ENCODE results near the gene ZBTB7B. TPM values are rescaled to one million over a fixed set of nuclear protein-coding genes. Genes with fewer than 3 reads are reported as not detected.

The ZBTB7B gene
- total and polyA plus RNA-seq, 2 donors from 2014 or later = 20.1 to 68.7 TPM

- H3K4me1 ChIP-seq (ENCODE audit: control insufficient read depth in 2 of 3, insufficient read depth in 2 of 3, low read depth in 1 of 3, low read length in 3 of 3) = peaks cover 7 to 24% (median 23%) of the 10 kb centered on the region in 3 donors
- no peak for TF ChIP-seq CTCF (IDR thresholded peaks at IDR 0.05; ENCODE audit: borderline replicate concordance, extremely low read depth, insufficient read depth)
- DNase-seq (peak in 2 of 5 donors; percentile 56 to 70), FAIRE-seq (no peak)
- no peaks in the 10 kb centered on the region for H3K27me3 ChIP-seq (ENCODE audit: control insufficient read depth, insufficient read depth, low read length)
- peaks cover 3 to 34% (median 27%) of the 10 kb centered on the region in 3 donors for H3K36me3 ChIP-seq (ENCODE audit: control insufficient read depth in 2 of 3, insufficient read depth in 3 of 3, low read length in 3 of 3)
- H3K4me3 ChIP-seq (ENCODE audit: low read length in 3 of 3) = no peak overlapping the region
- H3K27ac ChIP-seq (ENCODE audit: low read depth in 2 of 2, low read length in 2 of 2) = peak overlapping the region in 1 of 2 donors; percentile 44
- intact Hi-C loops (cut with DNase I) = no loop called here
- H3K9me3 ChIP-seq (ENCODE audit: control insufficient read depth in 2 of 3, insufficient read depth in 1 of 3, low read length in 3 of 3) = no peaks in the 10 kb centered on the region
- H3K9ac ChIP-seq (ENCODE audit: low read length in 3 of 3) = peak overlapping the region in 1 of 3 donors; percentile 45
Observed at GRCh38 chr1:154968731-154969130, 33.9 kb upstream of the ZBTB7B start.

- no peak overlapping the region for H3K4me3 ChIP-seq (ENCODE audit: low read length in 3 of 3)
- peaks cover 7 to 24% (median 23%) of the 10 kb centered on the region in 3 donors for H3K4me1 ChIP-seq (ENCODE audit: control insufficient read depth in 2 of 3, insufficient read depth in 2 of 3, low read depth in 1 of 3, low read length in 3 of 3)
- FAIRE-seq (no peak), DNase-seq (peak in 1 of 5 donors; percentile 58)
- TF ChIP-seq CTCF (IDR thresholded peaks at IDR 0.05; ENCODE audit: borderline replicate concordance, extremely low read depth, insufficient read depth) = no peak
- H3K27me3 ChIP-seq (ENCODE audit: control insufficient read depth, insufficient read depth, low read length) = no peaks in the 10 kb centered on the region
- H3K9ac ChIP-seq (ENCODE audit: low read length in 3 of 3) = peak overlapping the region in 2 of 3 donors; percentile 45 to 78
- intact Hi-C loops (cut with DNase I) = no loop called here
- peaks cover 3 to 34% (median 26%) of the 10 kb centered on the region in 3 donors for H3K36me3 ChIP-seq (ENCODE audit: control insufficient read depth in 2 of 3, insufficient read depth in 3 of 3, low read length in 3 of 3)
- H3K27ac ChIP-seq (ENCODE audit: low read depth in 2 of 2, low read length in 2 of 2) = peak overlapping the region; percentile 41 to 44
- no peaks in the 10 kb centered on the region for H3K9me3 ChIP-seq (ENCODE audit: control insufficient read depth in 2 of 3, insufficient read depth in 1 of 3, low read length in 3 of 3)
Observed at GRCh38 chr1:154969246-154969645, 33.4 kb upstream of the ZBTB7B start.

GRCh38 chr1:154969860-154970452, 32.6 kb upstream of the ZBTB7B start:
- peak overlapping the region in 2 of 3 donors; percentile 51 to 78 for H3K9ac ChIP-seq (ENCODE audit: low read length in 3 of 3)
- DNase-seq = peak in 4 of 5 donors; percentile 17 to 84 (median 64)
- H3K36me3 ChIP-seq (ENCODE audit: control insufficient read depth in 2 of 3, insufficient read depth in 3 of 3, low read length in 3 of 3) = peaks cover 3 to 30% (median 22%) of the 10 kb centered on the region in 3 donors
- intact Hi-C loops (cut with DNase I) = no loop called here
- H3K4me1 ChIP-seq (ENCODE audit: control insufficient read depth in 2 of 3, insufficient read depth in 2 of 3, low read depth in 1 of 3, low read length in 3 of 3) = peaks cover 7 to 24% (median 23%) of the 10 kb centered on the region in 3 donors
- TF ChIP-seq CTCF (IDR thresholded peaks at IDR 0.05; ENCODE audit: borderline replicate concordance, extremely low read depth, insufficient read depth) = no peak
- FAIRE-seq = no peak
- peak overlapping the region; percentile 95 to 98 for H3K27ac ChIP-seq (ENCODE audit: low read depth in 2 of 2, low read length in 2 of 2)
- peak overlapping the region; percentile 16 to 42 (median 42) for H3K4me3 ChIP-seq (ENCODE audit: low read length in 3 of 3)
- no peaks in the 10 kb centered on the region for H3K27me3 ChIP-seq (ENCODE audit: control insufficient read depth, insufficient read depth, low read length)
- H3K9me3 ChIP-seq (ENCODE audit: control insufficient read depth in 2 of 3, insufficient read depth in 1 of 3, low read length in 3 of 3) = no peaks in the 10 kb centered on the region
